ENCODE results near the gene PLA2R1.

PLA2R1 gene

GRCh38 chr2:159891917-159892730 lies 170.3 kb downstream of the PLA2R1 start:
- peak; percentile 40 for DNase-seq

GRCh38 chr2:159891267-159891588 lies 171.2 kb downstream of the PLA2R1 start:
- DNase-seq = no peak

GRCh38 chr2:159890551-159891266 lies 171.7 kb downstream of the PLA2R1 start:
- DNase-seq = no peak

GRCh38 chr2:159882130-159882745 lies 180.2 kb downstream of the PLA2R1 start:
- no peak for DNase-seq
